Lower leg skin (tissue), 4 donors: Measurements from ENCODE around the gene RPF1. TPM values are rescaled to one million over a fixed set of nuclear protein-coding genes. Genes with fewer than 3 reads are reported as not detected.

Experiments used
- total RNA-seq, 4 donors: library from RNA; depleted of rRNA; stranded (reverse); fragments of >200 nt; gene quantifications; one replicate each; pipeline ENCODE4 v1.1.0, GENCODE V29; 2016

RPF1 gene
- total RNA-seq, 4 donors from 2014 or later: 30.8 to 46.0 (median 37.6) TPM

Other genes with a start within 250 kb of the RPF1 start
- 1 to 10 TPM in 1 of 4 donors, under 1 TPM in 1, not detected in 2; 0.88 to 1.1 TPM for gene SAMD13, start 177.6 kb upstream of the RPF1 start, total RNA-seq
- 1 to 10 TPM in 1 of 4 donors, under 1 TPM in 1, not detected in 2; 0.29 to 3.2 TPM for gene DNASE2B, start 80.8 kb upstream of the RPF1 start, total RNA-seq
- under 1 TPM in 1 of 4 donors, not detected in 3; 0.13 TPM for gene SPATA1, start 27.1 kb downstream of the RPF1 start, total RNA-seq
- gene GNG5, start 27.3 kb downstream of the RPF1 start, total RNA-seq: 10 to 100 TPM; 37.7 to 78.9 (median 58.6) TPM
- 10 to 100 TPM; 15.1 to 16.9 (median 15.5) TPM for gene CTBS, start 95.2 kb downstream of the RPF1 start, total RNA-seq
- 1 to 10 TPM; 6.7 to 9.3 (median 8.8) TPM for gene SSX2IP, start 211.2 kb downstream of the RPF1 start, total RNA-seq